Mesenteric fat pad (tissue), 1 donor: ENCODE measurements around the gene VEGFB. TPM values are rescaled to one million over a fixed set of nuclear protein-coding genes. Genes with fewer than 3 reads are reported as not detected.
A peak's percentile ranks its signal among the peaks of the same experiment; 100 is the strongest.

Experiments
- DNase-seq: peaks from one replicate; pipeline ENCODE4 v3.0.0-alpha.2; 2020; ENCODE audit warnings: low spot score
- total RNA-seq: library from RNA; stranded (reverse); fragmentation: NEBNext Ultra II Directional; extraction: Animal tissue kit (Norgen Biotek cat#: 25700); gene quantifications from one replicate; pipeline ENCODE4 v1.2.1, GENCODE V29; 2021
- donor health status: DM: yes; HTN: yes; CAD: no.

VEGFB gene
- total RNA-seq, 1 donor from 2014 or later = 426 TPM

- no peak for DNase-seq
Measured at GRCh38 chr11:64258946-64259532, 24.7 kb downstream of the VEGFB start.

GRCh38 chr11:64259533-64260067 lies 25.2 kb downstream of the VEGFB start:
- DNase-seq = no peak

GRCh38 chr11:64260147-64260708 lies 25.8 kb downstream of the VEGFB start:
- no peak for DNase-seq

- no peak for DNase-seq
Measured at GRCh38 chr11:64261556-64262080, 27.2 kb downstream of the VEGFB start.

GRCh38 chr11:64262271-64263002 lies 28.1 kb downstream of the VEGFB start:
- no peak for DNase-seq

- no peak for DNase-seq
Measured at GRCh38 chr11:64263021-64263946, 28.9 kb downstream of the VEGFB start.

DNA sequence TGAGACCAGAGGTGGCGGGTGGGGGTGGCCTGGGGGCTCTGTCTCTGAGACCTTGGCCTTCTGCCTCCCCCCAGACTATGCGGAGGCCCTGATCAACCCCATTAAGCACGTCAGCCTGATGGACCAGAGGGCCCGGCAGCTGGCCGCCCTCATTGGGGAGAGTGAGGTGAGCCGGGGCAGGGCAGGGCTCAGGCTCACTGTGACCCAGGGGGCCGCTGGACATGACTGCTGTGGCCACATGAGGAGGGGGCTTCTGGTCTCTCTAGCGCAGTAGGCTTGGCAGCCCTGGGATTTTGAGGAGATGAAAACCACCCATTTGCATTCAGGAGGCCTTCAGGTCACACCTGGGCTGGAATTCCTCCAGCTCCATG lies 29.5 kb downstream of the VEGFB start:
- no peak for DNase-seq

- DNase-seq = no peak
Measured at GRCh38 chr11:64264371-64264852, 30.0 kb downstream of the VEGFB start.

DNA sequence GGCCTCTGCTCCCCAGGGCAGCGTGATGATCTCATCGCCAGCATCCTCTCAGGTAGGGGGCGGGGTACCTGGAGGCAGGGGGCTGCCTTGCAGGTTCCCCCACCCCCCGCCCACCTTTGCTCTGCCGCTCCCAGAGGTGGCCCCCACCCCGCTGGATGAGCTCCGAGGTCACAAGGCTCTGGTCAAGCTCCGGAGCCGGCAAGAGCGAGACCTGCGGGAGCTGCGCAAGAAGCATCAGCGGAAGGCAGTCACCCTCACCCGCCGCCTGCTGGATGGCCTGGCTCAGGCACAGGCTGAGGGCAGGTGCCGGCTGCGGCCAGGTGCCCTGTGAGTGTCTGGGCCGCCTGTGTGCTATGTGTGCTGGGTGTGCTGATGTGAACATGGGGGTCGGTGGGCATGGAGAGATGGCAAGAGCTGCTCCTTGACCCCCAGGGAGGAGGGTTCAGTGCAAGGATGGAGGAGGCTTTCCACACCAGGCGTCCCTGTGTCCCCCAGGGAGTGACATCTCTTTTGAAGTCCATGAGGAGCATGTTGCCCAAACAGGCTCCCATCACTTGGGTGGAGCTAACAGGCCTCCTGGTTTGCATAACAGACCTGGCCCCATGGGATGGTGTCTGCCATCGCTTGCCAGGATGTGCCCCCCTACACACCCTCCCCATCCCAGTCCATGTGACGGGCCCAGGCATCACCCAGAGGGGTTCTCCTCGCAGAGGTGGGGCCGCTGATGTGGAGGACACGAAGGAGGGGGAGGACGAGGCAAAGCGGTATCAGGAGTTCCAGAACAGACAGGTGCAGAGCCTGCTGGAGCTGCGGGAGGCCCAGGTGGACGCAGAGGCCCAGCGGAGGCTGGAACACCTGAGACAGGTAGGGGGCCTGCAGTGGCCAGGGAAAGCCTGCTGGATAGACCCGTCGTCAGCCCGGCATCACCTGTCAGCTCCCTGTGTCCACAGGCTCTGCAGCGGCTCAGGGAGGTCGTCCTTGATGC lies 31.1 kb downstream of the VEGFB start:
- no peak for DNase-seq

- DNase-seq = no peak
Measured at GRCh38 chr11:64266339-64266738, 32.0 kb downstream of the VEGFB start.

- no peak for DNase-seq
Measured at GRCh38 chr11:64267207-64267945, 33.0 kb downstream of the VEGFB start.

GRCh38 chr11:64268025-64268892 lies 33.9 kb downstream of the VEGFB start:
- DNase-seq = no peak

DNA sequence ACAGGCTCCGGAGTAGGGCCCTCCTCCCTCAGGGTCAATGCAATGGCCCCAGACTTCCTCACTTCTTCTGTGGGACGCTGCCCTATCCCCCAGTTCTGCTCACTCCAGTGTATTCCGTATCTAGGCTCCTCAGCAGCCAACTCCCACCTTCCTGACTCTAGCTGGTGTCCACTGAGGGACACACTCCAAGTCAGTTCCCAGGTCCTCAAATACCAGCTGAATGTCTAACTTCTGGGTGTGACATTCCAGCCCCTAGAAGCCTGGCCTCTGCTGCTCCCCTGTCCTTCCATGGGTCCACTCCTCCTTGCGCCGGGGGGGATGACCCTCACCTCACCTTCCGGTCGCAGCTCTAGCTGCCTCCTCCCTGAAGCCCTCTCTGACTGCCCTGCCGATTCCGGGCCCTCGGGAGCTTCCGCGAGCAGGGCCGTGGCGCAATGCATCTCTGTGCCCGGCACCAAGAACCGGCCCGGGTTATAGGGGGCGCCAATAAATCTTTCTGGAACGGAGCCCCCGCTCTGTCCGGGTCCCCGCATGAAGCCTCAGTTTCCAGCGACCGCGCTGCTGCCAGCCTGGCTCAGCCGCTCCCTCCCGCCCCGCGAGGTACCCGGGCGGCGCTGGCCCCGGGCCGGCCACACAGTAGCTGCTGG lies 34.6 kb downstream of the VEGFB start:
- no peak for DNase-seq

DNA sequence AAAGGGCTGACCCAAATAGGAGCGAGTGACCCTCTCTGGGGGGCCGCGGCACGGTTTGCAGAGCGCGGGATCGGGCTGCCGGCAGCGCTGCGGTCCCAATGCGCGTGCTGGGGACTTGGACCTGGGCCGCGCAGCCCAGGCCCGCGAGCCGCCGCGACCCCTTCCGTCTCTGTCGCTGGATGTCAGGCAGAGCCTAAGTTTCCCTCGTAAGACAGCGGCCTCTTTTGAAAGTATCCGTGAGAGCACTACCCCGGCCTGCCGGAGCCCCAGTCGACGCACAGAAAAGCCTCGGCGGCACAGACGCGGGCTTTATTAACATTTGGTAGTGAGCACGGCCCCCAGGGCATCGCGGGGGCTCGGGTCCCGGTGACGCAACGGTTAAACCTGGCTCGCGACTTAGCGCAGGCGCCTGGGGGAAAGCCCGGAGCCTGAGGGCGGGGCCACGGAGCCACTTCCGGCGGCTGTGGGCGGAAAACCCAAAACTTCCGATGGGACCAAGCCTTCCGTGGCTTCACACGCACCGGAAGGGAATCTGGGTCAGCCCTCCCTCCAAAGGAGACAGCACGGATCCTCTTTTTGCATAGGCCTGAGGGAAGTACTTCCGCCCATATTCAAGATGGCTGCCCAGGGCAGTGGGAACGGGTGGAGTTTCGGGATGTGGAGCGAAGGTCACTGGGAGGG lies 35.3 kb downstream of the VEGFB start:
- DNase-seq = peak; percentile 99

- DNase-seq = no peak
Measured at GRCh38 chr11:64275031-64275800, 40.8 kb downstream of the VEGFB start.

DNA sequence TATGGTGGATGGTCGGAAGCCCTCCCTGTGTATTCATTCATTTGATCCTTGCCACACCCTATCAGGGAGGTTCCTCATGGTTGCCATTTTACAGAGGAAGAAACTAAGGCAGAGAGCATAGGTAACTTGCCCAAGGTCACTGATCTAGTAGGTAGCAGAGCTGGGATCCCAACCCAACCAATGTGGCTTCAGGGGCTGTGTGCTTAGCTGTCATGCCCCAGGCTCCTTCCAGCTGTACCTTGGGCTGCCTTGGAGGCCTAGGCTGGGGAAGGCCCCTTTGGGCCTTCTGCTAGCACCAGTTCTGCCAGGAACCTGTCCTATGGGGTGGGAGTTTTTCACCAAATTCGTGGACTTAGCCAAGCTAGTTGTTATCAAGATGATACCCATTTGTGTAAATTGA lies 41.5 kb downstream of the VEGFB start:
- no peak for DNase-seq
